HG03457 (cell line): ENCODE results near the gene MBLAC1.
A peak's percentile ranks its signal among the peaks of the same experiment; 100 is the strongest.

ENCODE experiments used
- ATAC-seq: cut with Tn5 transposase; IDR thresholded peaks from one replicate; pipeline ENCODE4 v1.9.1; 2021; ENCODE audit warnings: moderate number of reproducible peaks; ENCODE audit not compliant: unreplicated experiment

Gene MBLAC1

GRCh38 chr7:100169147-100169850 is 42.5 kb downstream of the MBLAC1 start:
- no peak for ATAC-seq

DNA sequence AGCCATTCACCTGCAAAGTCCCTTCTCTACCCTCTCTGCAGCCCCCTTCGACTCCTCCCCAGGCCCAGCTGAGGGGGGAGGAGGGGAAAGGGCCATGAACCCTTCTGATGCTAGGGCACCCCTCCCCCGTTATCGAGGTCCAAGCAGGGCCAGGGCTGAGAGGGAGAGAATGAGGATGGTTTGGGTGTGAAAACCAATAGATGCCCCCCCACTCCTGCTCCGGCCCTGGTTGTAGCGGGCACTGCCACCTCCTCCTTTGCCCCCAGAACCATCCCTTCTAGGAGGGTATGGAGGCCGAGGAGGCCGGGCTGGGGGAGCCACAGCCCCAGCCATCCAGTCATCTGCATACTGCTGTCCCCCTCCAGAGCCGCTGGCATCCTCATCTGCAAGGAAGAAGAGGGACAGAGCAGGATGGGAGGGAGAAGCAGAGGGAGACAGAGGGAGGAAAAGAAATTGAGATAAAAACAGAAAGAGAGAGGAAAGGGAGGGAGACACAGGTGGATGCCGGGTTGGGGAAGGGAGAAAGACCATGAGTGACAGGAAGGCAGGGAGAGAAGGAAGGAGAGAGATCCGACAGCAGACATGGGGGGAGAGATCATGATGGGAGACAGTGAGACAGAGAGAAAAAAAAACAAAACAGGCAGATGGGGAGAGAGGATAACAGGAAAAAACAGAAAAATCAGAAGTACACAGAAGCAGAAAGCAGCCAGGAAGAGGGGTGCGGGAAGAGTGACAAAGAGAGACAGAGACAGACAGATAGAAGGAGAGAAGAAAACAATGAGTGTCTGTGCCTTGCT is 43.5 kb downstream of the MBLAC1 start:
- no peak for ATAC-seq

DNA sequence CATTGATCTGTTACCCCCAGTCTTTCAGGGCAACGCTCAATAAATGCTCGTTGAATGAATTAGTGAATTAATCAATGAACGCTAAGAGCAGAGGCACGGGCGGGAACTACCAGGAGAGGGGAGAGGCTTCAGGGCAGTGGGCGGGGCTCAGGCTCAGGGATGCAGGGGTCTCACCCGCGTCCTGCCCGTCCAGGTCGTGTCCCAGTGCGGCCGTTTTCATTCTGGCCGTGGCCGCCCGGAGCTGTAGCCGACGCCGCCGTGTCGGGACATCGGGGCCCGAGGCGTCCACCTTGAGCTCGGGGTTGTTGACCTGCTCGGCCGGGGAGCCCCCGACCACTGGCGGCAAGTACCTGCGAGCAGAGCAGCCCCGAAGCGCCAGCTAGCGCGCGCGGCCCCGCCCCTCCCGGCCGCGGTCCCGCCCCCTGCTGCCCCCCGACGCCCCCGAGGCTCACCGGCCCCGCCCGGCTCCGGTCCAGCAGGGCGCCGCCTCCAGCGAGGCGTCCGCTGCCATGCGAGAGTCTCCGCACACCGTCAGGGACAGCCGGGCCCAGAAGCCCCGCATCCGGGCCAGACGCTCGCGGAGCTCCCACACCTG is 44.4 kb downstream of the MBLAC1 start:
- ATAC-seq, result no peak

DNA sequence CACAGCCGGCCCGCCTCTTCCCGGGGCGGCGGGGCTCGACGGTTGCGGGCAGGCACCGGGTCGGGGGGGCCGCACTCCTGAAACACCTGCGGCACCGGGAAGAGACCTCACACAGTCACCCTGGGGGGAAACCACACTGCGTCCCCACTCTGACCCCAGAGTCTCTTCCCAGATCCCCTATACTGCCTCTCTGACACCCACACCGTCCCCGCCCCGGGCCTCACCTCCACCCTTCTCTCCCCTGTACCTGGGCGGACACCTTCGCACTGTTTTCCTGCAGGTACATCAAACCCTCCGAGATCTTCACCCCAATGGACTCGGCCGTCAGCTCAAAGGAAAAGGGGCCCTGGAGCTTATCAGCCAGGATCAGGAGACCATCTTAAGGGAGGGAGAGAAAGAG is 45.1 kb downstream of the MBLAC1 start:
- ATAC-seq, result no peak

GRCh38 chr7:100173806-100174495 is 47.2 kb downstream of the MBLAC1 start:
- ATAC-seq, result no peak

GRCh38 chr7:100174582-100174981 is 47.8 kb downstream of the MBLAC1 start:
- no peak for ATAC-seq

GRCh38 chr7:100175296-100175935 is 48.6 kb downstream of the MBLAC1 start:
- ATAC-seq, result no peak

DNA sequence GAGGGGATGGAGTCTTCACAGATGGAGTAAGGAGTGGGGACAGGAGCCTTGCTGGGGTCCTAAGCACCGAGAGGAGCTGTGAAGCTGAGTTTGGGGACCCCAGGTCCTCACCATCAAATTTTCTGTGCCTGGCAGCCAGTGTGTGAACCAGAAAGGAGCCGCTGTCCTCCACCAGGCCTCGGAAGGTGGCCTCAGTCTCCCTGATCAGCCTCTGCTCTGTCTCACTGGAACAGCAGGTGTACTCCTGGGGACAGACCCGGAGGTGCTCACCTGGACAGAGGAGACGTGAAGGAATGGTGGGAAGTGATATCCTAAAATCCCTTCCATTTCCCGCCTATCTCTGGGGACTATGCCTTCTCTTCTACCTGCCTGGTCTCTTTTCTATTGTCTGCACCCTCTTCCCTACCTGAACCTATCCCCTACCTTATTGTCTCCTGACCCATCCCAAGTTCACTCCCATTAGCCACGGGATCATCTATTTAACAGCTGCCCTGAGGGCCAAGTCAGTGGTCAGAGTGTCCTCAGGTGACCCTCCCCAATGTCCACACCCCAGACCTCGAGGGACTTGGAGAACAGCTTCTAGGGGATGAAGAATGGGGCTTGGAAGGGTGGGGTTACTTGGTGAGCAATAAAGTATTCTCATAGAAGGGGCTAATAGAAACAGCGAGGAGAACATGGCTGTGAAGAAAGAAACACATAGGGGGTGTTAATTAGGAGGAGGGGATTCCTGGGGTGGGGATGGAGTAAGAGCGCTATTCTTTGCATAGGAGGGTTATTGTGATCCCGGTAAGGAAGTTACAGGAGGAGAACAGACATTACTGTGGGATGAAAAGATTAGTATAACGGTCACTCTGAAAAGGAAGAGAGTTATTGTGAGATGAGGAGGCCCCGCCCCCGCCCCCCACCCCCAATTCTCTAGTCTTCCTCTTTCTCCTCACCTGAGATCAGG is 49.6 kb downstream of the MBLAC1 start:
- ATAC-seq, result no peak

GRCh38 chr7:100177045-100178001 is 50.6 kb downstream of the MBLAC1 start, which contains the start of the genes GPC2 and STAG3:
Gene GPC2 (minus strand): TSS chr7:100177381. CDS start chr7:100177199, 182 bp downstream.
Gene STAG3 (plus strand): TSS chr7:100177918. CDS start chr7:100180557, 2,639 bp downstream.
- ATAC-seq, result peak; percentile 65
